Gastrocnemius medialis (tissue), 4 donors: ENCODE data around the gene SAP30L. TPM values are rescaled to one million over a fixed set of nuclear protein-coding genes. Genes with fewer than 3 reads are reported as not detected.

Experiments
- ATAC-seq, 2 donors: fragments of 150-250 bp; one replicate each; pipeline ENCODE4 v1.9.1; 2016
- DNase-seq, 2 donors: peaks; one replicate each; pipeline ENCODE4 v3.0.0-alpha.2; 2019
- H3K27ac ChIP-seq, 4 donors: fragments of 200-600 bp; sonication (generic); 1 replicate in 1 of 4; 2 replicates in 3 of 4; pipeline ENCODE4 v1.5.1; 2016 to 2018; ENCODE audit warnings: mild to moderate bottlenecking in 2 of 4, moderate library complexity in 1 of 4
- H3K27me3 ChIP-seq, 3 donors: fragments of 200-600 bp; sonication (generic) in 2 of 3; 1 replicate in 1 of 3; 2 replicates in 2 of 3; pipeline versions ENCODE4 v1.5.1 to v1.6.0; 2016 to 2019; ENCODE audit warnings: mild to moderate bottlenecking in 1 of 3, moderate library complexity in 1 of 3
- H3K36me3 ChIP-seq, 2 donors: fragments of 200-600 bp; sonication (generic) in 1 of 2; one replicate each; pipeline ENCODE4 v1.5.1; 2017 to 2018
- H3K4me1 ChIP-seq, 2 donors: fragments of 200-600 bp; sonication (generic) in 1 of 2; one replicate each; pipeline ENCODE4 v1.5.1; 2016 to 2017; ENCODE audit warnings: mild to moderate bottlenecking in 2 of 2
- H3K4me3 ChIP-seq, 4 donors: fragments of 200-600 bp; sonication (generic) in 3 of 4; 1 replicate in 1 of 4; 2 replicates in 3 of 4; pipeline ENCODE4 v1.5.1; 2016 to 2019; ENCODE audit warnings: mild to moderate bottlenecking in 2 of 4
- H3K9me3 ChIP-seq, 3 donors: fragments of 200-600 bp; sonication (generic) in 2 of 3; 1 replicate in 1 of 3; 2 replicates in 2 of 3; pipeline ENCODE4 v1.5.1; 2016 to 2019
- CTCF ChIP-seq, 5 experiments: fragments of 450-650 bp in 3 of 5; fragments of 200-600 bp in 2 of 5; sonication (generic) in 2 of 5; IDR thresholded peaks in 4 of 5; conservative IDR thresholded peaks in 1 of 5; 1 replicate in 4 of 5; 2 replicates in 1 of 5; pipeline ENCODE4 v1.5.1; 2016 to 2019; ENCODE audit warnings: antibody characterized with exemption in 5 of 5, mild to moderate bottlenecking in 3 of 5, moderate library complexity in 3 of 5
- POLR2A ChIP-seq, 2 donors: fragments of 450-650 bp; IDR thresholded peaks; one replicate each; pipeline ENCODE4 v1.6.1; 2017; ENCODE audit warnings: antibody characterized with exemption in 2 of 2, mild to moderate bottlenecking in 2 of 2, moderate library complexity in 2 of 2
- in situ Hi-C, 4 donors: fragments of 200-750 bp; cut with MboI; loops; one replicate each; pipeline versions ENCODE4 v1.15.0 to v1.8.0; 2017; ENCODE audit warnings: low sequenced_read_pairs in 4 of 4
- intact Hi-C: fragments of 100-400 bp; cut with DNase I; formaldehyde crosslinking; loops from one replicate; pipeline ENCODE4 v1.15.1; 2023; ENCODE audit warnings: low total_unique reads
- total RNA-seq, 4 donors: library from RNA; depleted of rRNA; stranded (reverse); fragments of >200 nt; gene quantifications; one replicate each; pipeline versions ENCODE4 v1.1.0 to v1.2.3, GENCODE V29; 2016

The SAP30L gene
- total RNA-seq, 4 donors from 2014 or later: 18.8 to 35.6 (median 25.5) TPM

GRCh38 chr5:154464438-154464837 lies 18.6 kb downstream of the SAP30L start:
- ATAC-seq: no peak
- Histone ChIP-seq H3K9me3 (no peaks in the 10 kb centered on the region), H3K4me3 (no peak overlapping the region), H3K36me3 (peaks cover 0 to 10% of the 10 kb centered on the region in 2 donors), H3K27ac (no peak overlapping the region), H3K27me3 (peaks cover 3 to 6% (median 6%) of the 10 kb centered on the region in 3 donors), H3K4me1 (no peaks in the 10 kb centered on the region)
- intact Hi-C loops: no loop called here
- DNase-seq: no peak
- in situ Hi-C loops: no loop called here
- no peak for TF ChIP-seq CTCF (IDR thresholded peaks at IDR 0.05 in 4 of 5, conservative IDR thresholded peaks at IDR 0.05 in 1 of 5)
- TF ChIP-seq POLR2A (IDR thresholded peaks at IDR 0.05): no peak

GRCh38 chr5:154465169-154465568 lies 19.4 kb downstream of the SAP30L start:
- Histone ChIP-seq H3K4me1 (no peaks in the 10 kb centered on the region), H3K4me3 (no peak overlapping the region), H3K27me3 (peaks cover 5 to 10% (median 9%) of the 10 kb centered on the region in 3 donors), H3K9me3 (no peaks in the 10 kb centered on the region), H3K36me3 (peaks cover 0 to 10% of the 10 kb centered on the region in 2 donors), H3K27ac (no peak overlapping the region)
- in situ Hi-C loops: loop anchor here in 1 of 4 donors (5.0 kb wide), 1 partner anchor 142 kb away; no protein-coding TSS in a partner anchor
- intact Hi-C loops: no loop called here
- DNase-seq: no peak
- ATAC-seq: no peak
- no peak for TF ChIP-seq POLR2A (IDR thresholded peaks at IDR 0.05)
- TF ChIP-seq CTCF (IDR thresholded peaks at IDR 0.05 in 4 of 5, conservative IDR thresholded peaks at IDR 0.05 in 1 of 5): no peak

- in situ Hi-C loops: loop anchor here in 1 of 4 donors (5.0 kb wide), 1 partner anchor 141 kb away; no protein-coding TSS in a partner anchor
- H3K27ac ChIP-seq: no peak overlapping the region
Measured at GRCh38 chr5:154466147-154466546, 20.4 kb downstream of the SAP30L start.

DNA sequence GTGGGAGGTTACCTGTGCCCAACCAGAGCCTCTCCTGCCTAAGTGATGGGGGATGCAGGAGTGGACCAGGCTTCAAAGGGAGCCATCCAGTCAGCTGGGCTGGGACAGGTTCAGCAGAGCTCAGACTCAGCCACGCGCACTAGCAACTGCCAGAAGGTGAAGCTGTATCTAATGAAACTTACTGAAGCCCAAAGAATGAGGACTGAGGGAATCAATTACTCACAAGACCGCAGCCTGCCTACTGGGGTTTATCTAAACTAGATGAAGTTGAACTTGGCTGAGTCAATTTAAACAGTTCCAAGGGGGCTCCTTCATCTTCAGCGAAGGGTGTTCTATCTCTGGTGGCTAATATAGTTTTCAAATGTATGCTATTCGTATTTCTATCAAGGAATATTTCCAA lies 20.9 kb downstream of the SAP30L start:
- peaks cover 20 to 25% (median 22%) of the 10 kb centered on the region in 3 donors for H3K27me3 ChIP-seq
- no peak for DNase-seq
- no peak overlapping the region for H3K27ac ChIP-seq
- intact Hi-C loops: loop anchor here (1.0 kb wide), 1 partner anchor 144 kb away; no protein-coding TSS in a partner anchor
- no peaks in the 10 kb centered on the region for H3K4me1 ChIP-seq
- no peaks in the 10 kb centered on the region for H3K9me3 ChIP-seq
- in situ Hi-C loops: loop anchor here in 1 of 4 donors (5.0 kb wide), 1 partner anchor 141 kb away; no protein-coding TSS in a partner anchor
- no peaks in the 10 kb centered on the region for H3K36me3 ChIP-seq
- no peak overlapping the region for H3K4me3 ChIP-seq
- TF ChIP-seq POLR2A (IDR thresholded peaks at IDR 0.05) (no peak), CTCF (IDR thresholded peaks at IDR 0.05 in 4 of 5, conservative IDR thresholded peaks at IDR 0.05 in 1 of 5) (no peak)
- no peak for ATAC-seq

More at GRCh38 chr5:154466147-154466546, 20.4 kb downstream of the SAP30L start:
- TF ChIP-seq CTCF (IDR thresholded peaks at IDR 0.05 in 4 of 5, conservative IDR thresholded peaks at IDR 0.05 in 1 of 5) (no peak), POLR2A (IDR thresholded peaks at IDR 0.05) (no peak)
- no peak for DNase-seq
- Histone ChIP-seq H3K9me3 (no peaks in the 10 kb centered on the region), H3K4me3 (no peak overlapping the region), H3K27me3 (peaks cover 15 to 19% (median 16%) of the 10 kb centered on the region in 3 donors), H3K36me3 (peaks cover 0 to 2% of the 10 kb centered on the region in 2 donors), H3K4me1 (no peaks in the 10 kb centered on the region)
- ATAC-seq: no peak
- intact Hi-C loops: no loop called here
